ENCODE measurements around the gene SPTBN4. TPM values are rescaled to one million over a fixed set of nuclear protein-coding genes. Genes with fewer than 3 reads are reported as not detected.

SPTBN4 gene
- total RNA-seq, 1 donor: 0.72 TPM

GRCh38 chr19:40507892-40508291 lies 41.1 kb downstream of the SPTBN4 start:
- Histone ChIP-seq H3K27ac (ENCODE audit: low read depth, low read length) (no peak overlapping the region), H2AFZ (ENCODE audit: low read length) (no peak overlapping the region), H3K4me2 (ENCODE audit: insufficient read depth, low read length) (no peak overlapping the region), H3K79me2 (ENCODE audit: insufficient read depth, low read length) (no peaks in the 10 kb centered on the region), H3K4me1 (ENCODE audit: insufficient read depth, low read length) (no peaks in the 10 kb centered on the region), H3K27me3 (ENCODE audit: insufficient read depth, low read length) (peaks cover 8% of the 10 kb centered on the region), H3K4me3 (ENCODE audit: insufficient read depth, low read length) (no peak overlapping the region), H4K20me1 (ENCODE audit: insufficient read depth, low read length) (no peaks in the 10 kb centered on the region), H3K36me3 (ENCODE audit: insufficient read depth, low read length) (no peaks in the 10 kb centered on the region), H3K9me3 (ENCODE audit: low read depth, low read length) (no peaks in the 10 kb centered on the region)
- DNase-seq (ENCODE audit: insufficient read length, low spot score, missing footprints): peak; percentile 41
- no peak for TF ChIP-seq CTCF (IDR thresholded peaks at IDR 0.05; ENCODE audit: extremely low read depth, low read depth, low read length)

- no peak for TF ChIP-seq CTCF (IDR thresholded peaks at IDR 0.05; ENCODE audit: extremely low read depth, low read depth, low read length)
- Histone ChIP-seq H3K36me3 (ENCODE audit: insufficient read depth, low read length) (no peaks in the 10 kb centered on the region), H3K4me1 (ENCODE audit: insufficient read depth, low read length) (no peaks in the 10 kb centered on the region), H4K20me1 (ENCODE audit: insufficient read depth, low read length) (peaks cover 4% of the 10 kb centered on the region), H3K9me3 (ENCODE audit: low read depth, low read length) (no peaks in the 10 kb centered on the region), H3K4me3 (ENCODE audit: insufficient read depth, low read length) (no peak overlapping the region), H3K4me2 (ENCODE audit: insufficient read depth, low read length) (no peak overlapping the region), H3K27me3 (ENCODE audit: insufficient read depth, low read length) (peaks cover 17% of the 10 kb centered on the region), H3K27ac (ENCODE audit: low read depth, low read length) (no peak overlapping the region), H3K79me2 (ENCODE audit: insufficient read depth, low read length) (no peaks in the 10 kb centered on the region), H2AFZ (ENCODE audit: low read length) (no peak overlapping the region)
- no peak for DNase-seq (ENCODE audit: insufficient read length, low spot score, missing footprints)
Observed at GRCh38 chr19:40508739-40509260, 42.0 kb downstream of the SPTBN4 start.

DNA sequence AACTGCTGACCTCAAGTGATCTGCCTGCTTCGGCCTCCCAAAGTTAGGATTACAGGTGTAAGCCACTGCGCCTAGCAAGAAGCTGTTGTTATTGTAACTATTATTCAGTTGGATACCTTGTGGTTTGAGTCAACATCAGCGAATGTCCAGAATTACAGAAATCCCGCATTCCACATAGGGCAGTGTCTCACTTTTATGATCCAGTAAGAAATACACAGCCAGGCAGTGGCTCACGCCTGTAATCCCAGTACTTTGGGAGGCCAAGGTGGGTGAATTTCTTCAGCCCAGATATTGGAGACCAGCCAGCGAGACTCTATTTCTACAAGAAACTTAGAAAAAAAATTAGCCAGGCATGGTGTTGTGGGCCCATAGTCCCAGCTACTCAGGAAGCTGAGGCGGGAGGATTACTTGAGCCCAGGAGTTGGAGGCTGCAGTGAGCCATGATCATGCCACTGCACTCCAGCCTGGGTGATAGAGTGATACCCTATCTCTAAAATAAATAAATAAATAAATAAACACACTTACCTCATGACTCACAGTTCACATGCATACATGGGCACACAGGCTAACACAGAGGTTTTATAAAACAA lies 43.8 kb downstream of the SPTBN4 start:
- DNase-seq (ENCODE audit: insufficient read length, low spot score, missing footprints): peak; percentile 65
- Histone ChIP-seq H3K4me2 (ENCODE audit: insufficient read depth, low read length) (no peak overlapping the region), H3K27me3 (ENCODE audit: insufficient read depth, low read length) (peaks cover 23% of the 10 kb centered on the region)

More for the DNA sequence above, 43.8 kb downstream of the SPTBN4 start:
- Histone ChIP-seq H3K4me1 (ENCODE audit: insufficient read depth, low read length) (no peaks in the 10 kb centered on the region), H3K79me2 (ENCODE audit: insufficient read depth, low read length) (no peaks in the 10 kb centered on the region), H3K27ac (ENCODE audit: low read depth, low read length) (no peak overlapping the region), H3K36me3 (ENCODE audit: insufficient read depth, low read length) (no peaks in the 10 kb centered on the region), H2AFZ (ENCODE audit: low read length) (no peak overlapping the region), H4K20me1 (ENCODE audit: insufficient read depth, low read length) (peaks cover 4% of the 10 kb centered on the region), H3K4me3 (ENCODE audit: insufficient read depth, low read length) (no peak overlapping the region), H3K9me3 (ENCODE audit: low read depth, low read length) (no peaks in the 10 kb centered on the region)
- no peak for TF ChIP-seq CTCF (IDR thresholded peaks at IDR 0.05; ENCODE audit: extremely low read depth, low read depth, low read length)

Data from osteoblast (primary cell).